ENCODE results near the gene ZNF213. TPM values are rescaled to one million over a fixed set of nuclear protein-coding genes. Genes with fewer than 3 reads are reported as not detected.
A peak's percentile ranks its signal among the peaks of the same experiment; 100 is the strongest.

ZNF213 gene
- total RNA-seq, 1 experiment from 2014 or later, result 2.0 TPM

- Histone ChIP-seq H3K4me2 (ENCODE audit: low read depth, low read length, poor library complexity, severe bottlenecking) (no peak overlapping the region), H3K9ac (ENCODE audit: low read length) (no peak overlapping the region)
These were observed 18.2 kb downstream of the ZNF213 start for GRCh38 chr16:3152991-3153368.

GRCh38 chr16:3155181-3155580 lies 20.4 kb downstream of the ZNF213 start:
- peaks cover 33% of the 10 kb centered on the region for H3K4me1 ChIP-seq (ENCODE audit: low read length)
- H3K4me2 ChIP-seq (ENCODE audit: low read depth, low read length, poor library complexity, severe bottlenecking), result no peak overlapping the region
- DNase-seq, result no peak

More at GRCh38 chr16:3152991-3153368, 18.2 kb downstream of the ZNF213 start:
- H3K27me3 ChIP-seq (ENCODE audit: low read length), result no peaks in the 10 kb centered on the region
- no peak overlapping the region for H3K27ac ChIP-seq (ENCODE audit: low read length)
- H3K79me2 ChIP-seq (ENCODE audit: low read length), result no peaks in the 10 kb centered on the region
- no peak for DNase-seq
- H3K4me3 ChIP-seq (ENCODE audit: low read length), result no peak overlapping the region
- H4K20me1 ChIP-seq (ENCODE audit: insufficient read depth, low read depth, low read length), result peaks cover 7% of the 10 kb centered on the region; the same call in 1 of the 2 replicates
- H3K9me2 ChIP-seq (replicated peaks; ENCODE audit: insufficient read depth, low read length), result no peaks in the 10 kb centered on the region
- H2AFZ ChIP-seq (ENCODE audit: low read length), result no peak overlapping the region
- H3K36me3 ChIP-seq (ENCODE audit: insufficient read depth, low read length), result no peaks in the 10 kb centered on the region
- H3K9me3 ChIP-seq (ENCODE audit: low read length), result no peaks in the 10 kb centered on the region
- peaks cover 30% of the 10 kb centered on the region for H3K4me1 ChIP-seq (ENCODE audit: low read length)

GRCh38 chr16:3155972-3156371 lies 21.1 kb downstream of the ZNF213 start:
- Histone ChIP-seq H3K9me3 (ENCODE audit: low read length) (no peaks in the 10 kb centered on the region), H3K36me3 (ENCODE audit: insufficient read depth, low read length) (no peaks in the 10 kb centered on the region), H4K20me1 (ENCODE audit: insufficient read depth, low read depth, low read length) (no peaks in the 10 kb centered on the region), H3K4me2 (ENCODE audit: low read depth, low read length, poor library complexity, severe bottlenecking) (no peak overlapping the region), H3K9me2 (replicated peaks; ENCODE audit: insufficient read depth, low read length) (no peaks in the 10 kb centered on the region), H2AFZ (ENCODE audit: low read length) (no peak overlapping the region), H3K79me2 (ENCODE audit: low read length) (no peaks in the 10 kb centered on the region), H3K27ac (ENCODE audit: low read length) (no peak overlapping the region), H3K9ac (ENCODE audit: low read length) (no peak overlapping the region), H3K27me3 (ENCODE audit: low read length) (no peaks in the 10 kb centered on the region), H3K4me1 (ENCODE audit: low read length) (peaks cover 29% of the 10 kb centered on the region), H3K4me3 (ENCODE audit: low read length) (no peak overlapping the region)
- no peak for DNase-seq

More at GRCh38 chr16:3155181-3155580, 20.4 kb downstream of the ZNF213 start:
- Histone ChIP-seq H3K36me3 (ENCODE audit: insufficient read depth, low read length) (no peaks in the 10 kb centered on the region), H3K9ac (ENCODE audit: low read length) (no peak overlapping the region), H3K79me2 (ENCODE audit: low read length) (no peaks in the 10 kb centered on the region), H3K27me3 (ENCODE audit: low read length) (no peaks in the 10 kb centered on the region), H3K9me3 (ENCODE audit: low read length) (no peaks in the 10 kb centered on the region), H3K9me2 (replicated peaks; ENCODE audit: insufficient read depth, low read length) (no peaks in the 10 kb centered on the region), H2AFZ (ENCODE audit: low read length) (no peak overlapping the region), H3K4me3 (ENCODE audit: low read length) (no peak overlapping the region), H4K20me1 (ENCODE audit: insufficient read depth, low read depth, low read length) (no peaks in the 10 kb centered on the region), H3K27ac (ENCODE audit: low read length) (no peak overlapping the region)

GRCh38 chr16:3157229-3158025 lies 22.6 kb downstream of the ZNF213 start:
- Histone ChIP-seq H3K27me3 (ENCODE audit: low read length) (no peaks in the 10 kb centered on the region), H3K36me3 (ENCODE audit: insufficient read depth, low read length) (no peaks in the 10 kb centered on the region), H2AFZ (ENCODE audit: low read length) (no peak overlapping the region), H3K4me3 (ENCODE audit: low read length) (peak overlapping the region; percentile 78), H3K27ac (ENCODE audit: low read length) (no peak overlapping the region), H3K9me3 (ENCODE audit: low read length) (no peaks in the 10 kb centered on the region), H3K9me2 (replicated peaks; ENCODE audit: insufficient read depth, low read length) (no peaks in the 10 kb centered on the region), H3K4me1 (ENCODE audit: low read length) (peaks cover 18% of the 10 kb centered on the region), H4K20me1 (ENCODE audit: insufficient read depth, low read depth, low read length) (no peaks in the 10 kb centered on the region), H3K4me2 (ENCODE audit: low read depth, low read length, poor library complexity, severe bottlenecking) (peak overlapping the region; percentile 81), H3K9ac (ENCODE audit: low read length) (peak overlapping the region; percentile 73; the same call in 1 of the 2 replicates), H3K79me2 (ENCODE audit: low read length) (no peaks in the 10 kb centered on the region)
- DNase-seq, result peak; percentile 78

- no peak overlapping the region for H3K27ac ChIP-seq (ENCODE audit: low read length)
- H3K4me2 ChIP-seq (ENCODE audit: low read depth, low read length, poor library complexity, severe bottlenecking), result peak overlapping the region; percentile 81
These were observed 23.2 kb downstream of the ZNF213 start for GRCh38 chr16:3158026-3158509.

GRCh38 chr16:3158510-3159314 lies 23.9 kb downstream of the ZNF213 start:
- Histone ChIP-seq H3K79me2 (ENCODE audit: low read length) (no peaks in the 10 kb centered on the region), H3K4me1 (ENCODE audit: low read length) (peaks cover 16% of the 10 kb centered on the region), H3K27ac (ENCODE audit: low read length) (no peak overlapping the region), H3K4me3 (ENCODE audit: low read length) (peak overlapping the region; percentile 78), H3K27me3 (ENCODE audit: low read length) (no peaks in the 10 kb centered on the region), H4K20me1 (ENCODE audit: insufficient read depth, low read depth, low read length) (no peaks in the 10 kb centered on the region), H3K9ac (ENCODE audit: low read length) (peak overlapping the region; percentile 73), H3K36me3 (ENCODE audit: insufficient read depth, low read length) (no peaks in the 10 kb centered on the region), H3K9me2 (replicated peaks; ENCODE audit: insufficient read depth, low read length) (no peaks in the 10 kb centered on the region), H3K9me3 (ENCODE audit: low read length) (no peaks in the 10 kb centered on the region), H3K4me2 (ENCODE audit: low read depth, low read length, poor library complexity, severe bottlenecking) (peak overlapping the region; percentile 81), H2AFZ (ENCODE audit: low read length) (peak overlapping the region; percentile 94)
- peak; percentile 91 for DNase-seq

More at GRCh38 chr16:3158026-3158509, 23.2 kb downstream of the ZNF213 start:
- no peaks in the 10 kb centered on the region for H3K79me2 ChIP-seq (ENCODE audit: low read length)
- H3K27me3 ChIP-seq (ENCODE audit: low read length), result no peaks in the 10 kb centered on the region
- H3K4me1 ChIP-seq (ENCODE audit: low read length), result peaks cover 16% of the 10 kb centered on the region
- no peaks in the 10 kb centered on the region for H4K20me1 ChIP-seq (ENCODE audit: insufficient read depth, low read depth, low read length)
- peak overlapping the region; percentile 78 for H3K4me3 ChIP-seq (ENCODE audit: low read length)
- DNase-seq, result no peak
- no peaks in the 10 kb centered on the region for H3K36me3 ChIP-seq (ENCODE audit: insufficient read depth, low read length)
- H2AFZ ChIP-seq (ENCODE audit: low read length), result peak overlapping the region; percentile 87; the same call in 1 of the 2 replicates
- no peaks in the 10 kb centered on the region for H3K9me2 ChIP-seq (replicated peaks; ENCODE audit: insufficient read depth, low read length)
- no peaks in the 10 kb centered on the region for H3K9me3 ChIP-seq (ENCODE audit: low read length)
- peak overlapping the region; percentile 73 for H3K9ac ChIP-seq (ENCODE audit: low read length)

GRCh38 chr16:3161235-3162018 lies 26.6 kb downstream of the ZNF213 start:
- Histone ChIP-seq H4K20me1 (ENCODE audit: insufficient read depth, low read depth, low read length) (no peaks in the 10 kb centered on the region), H3K9me2 (replicated peaks; ENCODE audit: insufficient read depth, low read length) (no peaks in the 10 kb centered on the region), H3K4me3 (ENCODE audit: low read length) (no peak overlapping the region), H3K27ac (ENCODE audit: low read length) (no peak overlapping the region), H3K27me3 (ENCODE audit: low read length) (no peaks in the 10 kb centered on the region), H3K9me3 (ENCODE audit: low read length) (no peaks in the 10 kb centered on the region), H2AFZ (ENCODE audit: low read length) (no peak overlapping the region), H3K9ac (ENCODE audit: low read length) (no peak overlapping the region), H3K4me1 (ENCODE audit: low read length) (peaks cover 19% of the 10 kb centered on the region), H3K79me2 (ENCODE audit: low read length) (no peaks in the 10 kb centered on the region), H3K4me2 (ENCODE audit: low read depth, low read length, poor library complexity, severe bottlenecking) (no peak overlapping the region), H3K36me3 (ENCODE audit: insufficient read depth, low read length) (no peaks in the 10 kb centered on the region)
- no peak for DNase-seq
